ENCODE results near the gene MKI67. TPM values are rescaled to one million over a fixed set of nuclear protein-coding genes. Genes with fewer than 3 reads are reported as not detected.

Gene MKI67
- total and polyA plus RNA-seq, 2 donors from 2014 or later, result 0.04 to 2.4 TPM

GRCh38 chr10:128053356-128053755 is 72.9 kb downstream of the MKI67 start:
- intact Hi-C loops (cut with DNase I), result no loop called here
- Histone ChIP-seq H3K36me3 (ENCODE audit: control insufficient read depth in 2 of 3, insufficient read depth in 3 of 3, low read length in 3 of 3) (no peaks in the 10 kb centered on the region), H3K9me3 (ENCODE audit: control insufficient read depth in 2 of 3, insufficient read depth in 1 of 3, low read length in 3 of 3) (no peaks in the 10 kb centered on the region), H3K9ac (ENCODE audit: low read length in 3 of 3) (no peak overlapping the region), H3K27me3 (ENCODE audit: control insufficient read depth, insufficient read depth, low read length) (no peaks in the 10 kb centered on the region), H3K4me3 (ENCODE audit: low read length in 3 of 3) (no peak overlapping the region), H3K27ac (ENCODE audit: low read depth in 2 of 2, low read length in 2 of 2) (no peak overlapping the region), H3K4me1 (ENCODE audit: control insufficient read depth in 2 of 3, insufficient read depth in 2 of 3, low read depth in 1 of 3, low read length in 3 of 3) (no peaks in the 10 kb centered on the region)
- no peak for FAIRE-seq
- TF ChIP-seq, protein P1, sequence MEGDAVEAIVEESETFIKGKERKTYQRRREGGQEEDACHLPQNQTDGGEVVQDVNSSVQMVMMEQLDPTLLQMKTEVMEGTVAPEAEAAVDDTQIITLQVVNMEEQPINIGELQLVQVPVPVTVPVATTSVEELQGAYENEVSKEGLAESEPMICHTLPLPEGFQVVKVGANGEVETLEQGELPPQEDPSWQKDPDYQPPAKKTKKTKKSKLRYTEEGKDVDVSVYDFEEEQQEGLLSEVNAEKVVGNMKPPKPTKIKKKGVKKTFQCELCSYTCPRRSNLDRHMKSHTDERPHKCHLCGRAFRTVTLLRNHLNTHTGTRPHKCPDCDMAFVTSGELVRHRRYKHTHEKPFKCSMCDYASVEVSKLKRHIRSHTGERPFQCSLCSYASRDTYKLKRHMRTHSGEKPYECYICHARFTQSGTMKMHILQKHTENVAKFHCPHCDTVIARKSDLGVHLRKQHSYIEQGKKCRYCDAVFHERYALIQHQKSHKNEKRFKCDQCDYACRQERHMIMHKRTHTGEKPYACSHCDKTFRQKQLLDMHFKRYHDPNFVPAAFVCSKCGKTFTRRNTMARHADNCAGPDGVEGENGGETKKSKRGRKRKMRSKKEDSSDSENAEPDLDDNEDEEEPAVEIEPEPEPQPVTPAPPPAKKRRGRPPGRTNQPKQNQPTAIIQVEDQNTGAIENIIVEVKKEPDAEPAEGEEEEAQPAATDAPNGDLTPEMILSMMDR (IDR thresholded peaks at IDR 0.05; ENCODE audit: borderline replicate concordance, extremely low read depth, insufficient read depth), result no peak
- peak in 1 of 5 donors; percentile 45 for DNase-seq

GRCh38 chr10:128052696-128053095 is 73.5 kb downstream of the MKI67 start:
- Histone ChIP-seq H3K4me1 (ENCODE audit: control insufficient read depth in 2 of 3, insufficient read depth in 2 of 3, low read depth in 1 of 3, low read length in 3 of 3) (peaks cover 0 to under 1% (median 0%) of the 10 kb centered on the region in 3 donors), H3K36me3 (ENCODE audit: control insufficient read depth in 2 of 3, insufficient read depth in 3 of 3, low read length in 3 of 3) (no peaks in the 10 kb centered on the region)

DNA sequence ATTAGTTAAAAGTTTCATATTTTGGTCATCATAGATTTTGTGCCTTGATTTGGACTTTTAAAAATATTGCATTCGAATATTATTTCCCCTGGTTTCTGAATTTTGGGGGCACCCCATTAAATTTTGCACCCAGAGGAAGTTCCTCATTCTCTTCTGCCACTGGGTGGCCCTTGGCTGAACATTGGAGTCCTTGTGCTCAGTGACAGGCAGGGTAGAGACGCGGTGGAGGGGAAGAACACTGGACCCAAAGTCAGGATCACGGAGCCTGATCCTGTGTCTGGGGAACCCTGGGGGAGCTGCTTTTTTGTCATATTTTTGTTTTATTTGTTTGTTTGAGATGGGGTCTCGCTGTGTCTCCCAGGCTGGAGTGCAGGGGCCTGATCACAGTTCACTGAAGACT is 74.7 kb downstream of the MKI67 start:
- H3K4me1 ChIP-seq (ENCODE audit: control insufficient read depth in 2 of 3, insufficient read depth in 2 of 3, low read depth in 1 of 3, low read length in 3 of 3), result peaks cover 0 to 7% (median 5%) of the 10 kb centered on the region in 3 donors
- peak in 1 of 5 donors; percentile 29 for DNase-seq
- intact Hi-C loops (cut with DNase I), result no loop called here
- H3K27ac ChIP-seq (ENCODE audit: low read depth in 2 of 2, low read length in 2 of 2), result no peak overlapping the region
- no peaks in the 10 kb centered on the region for H3K36me3 ChIP-seq (ENCODE audit: control insufficient read depth in 2 of 3, insufficient read depth in 3 of 3, low read length in 3 of 3)
- no peaks in the 10 kb centered on the region for H3K27me3 ChIP-seq (ENCODE audit: control insufficient read depth, insufficient read depth, low read length)
- FAIRE-seq, result no peak
- TF ChIP-seq, protein P1 (IDR thresholded peaks at IDR 0.05; ENCODE audit: borderline replicate concordance, extremely low read depth, insufficient read depth), result no peak
- H3K9me3 ChIP-seq (ENCODE audit: control insufficient read depth in 2 of 3, insufficient read depth in 1 of 3, low read length in 3 of 3), result no peaks in the 10 kb centered on the region
- no peak overlapping the region for H3K9ac ChIP-seq (ENCODE audit: low read length in 3 of 3)
- no peak overlapping the region for H3K4me3 ChIP-seq (ENCODE audit: low read length in 3 of 3)

More at GRCh38 chr10:128052696-128053095, 73.5 kb downstream of the MKI67 start:
- no peak overlapping the region for H3K4me3 ChIP-seq (ENCODE audit: low read length in 3 of 3)
- DNase-seq, result no peak
- no peaks in the 10 kb centered on the region for H3K27me3 ChIP-seq (ENCODE audit: control insufficient read depth, insufficient read depth, low read length)
- intact Hi-C loops (cut with DNase I), result no loop called here
- FAIRE-seq, result no peak
- H3K9me3 ChIP-seq (ENCODE audit: control insufficient read depth in 2 of 3, insufficient read depth in 1 of 3, low read length in 3 of 3), result no peaks in the 10 kb centered on the region
- no peak overlapping the region for H3K27ac ChIP-seq (ENCODE audit: low read depth in 2 of 2, low read length in 2 of 2)
- no peak overlapping the region for H3K9ac ChIP-seq (ENCODE audit: low read length in 3 of 3)
- TF ChIP-seq, protein P1 (IDR thresholded peaks at IDR 0.05; ENCODE audit: borderline replicate concordance, extremely low read depth, insufficient read depth), result no peak

GRCh38 chr10:128050936-128051335 is 75.3 kb downstream of the MKI67 start:
- intact Hi-C loops (cut with DNase I), result no loop called here
- no peaks in the 10 kb centered on the region for H3K9me3 ChIP-seq (ENCODE audit: control insufficient read depth in 2 of 3, insufficient read depth in 1 of 3, low read length in 3 of 3)
- DNase-seq (peak in 1 of 5 donors; percentile 27), FAIRE-seq (no peak)
- TF ChIP-seq, protein P1 (IDR thresholded peaks at IDR 0.05; ENCODE audit: borderline replicate concordance, extremely low read depth, insufficient read depth), result no peak
- H3K27ac ChIP-seq (ENCODE audit: low read depth in 2 of 2, low read length in 2 of 2), result no peak overlapping the region
- H3K9ac ChIP-seq (ENCODE audit: low read length in 3 of 3), result no peak overlapping the region
- H3K27me3 ChIP-seq (ENCODE audit: control insufficient read depth, insufficient read depth, low read length), result no peaks in the 10 kb centered on the region
- peaks cover 0 to 7% (median 5%) of the 10 kb centered on the region in 3 donors for H3K4me1 ChIP-seq (ENCODE audit: control insufficient read depth in 2 of 3, insufficient read depth in 2 of 3, low read depth in 1 of 3, low read length in 3 of 3)
- H3K4me3 ChIP-seq (ENCODE audit: low read length in 3 of 3), result no peak overlapping the region
- no peaks in the 10 kb centered on the region for H3K36me3 ChIP-seq (ENCODE audit: control insufficient read depth in 2 of 3, insufficient read depth in 3 of 3, low read length in 3 of 3)
